GM19043 (cell line): ENCODE results near the gene EIF4H.
A peak's percentile ranks its signal among the peaks of the same experiment; 100 is the strongest.
"Not testable (repeated sequence)": the region's sequence is repeated elsewhere in the genome, so short reads cannot be mapped to it uniquely, and the experiment has no call there.

Experiments used
- ATAC-seq: cut with Tn5 transposase; IDR thresholded peaks from one replicate; pipeline ENCODE4 v1.9.1; 2021; ENCODE audit warnings: low read depth; ENCODE audit not compliant: unreplicated experiment

The EIF4H gene

DNA sequence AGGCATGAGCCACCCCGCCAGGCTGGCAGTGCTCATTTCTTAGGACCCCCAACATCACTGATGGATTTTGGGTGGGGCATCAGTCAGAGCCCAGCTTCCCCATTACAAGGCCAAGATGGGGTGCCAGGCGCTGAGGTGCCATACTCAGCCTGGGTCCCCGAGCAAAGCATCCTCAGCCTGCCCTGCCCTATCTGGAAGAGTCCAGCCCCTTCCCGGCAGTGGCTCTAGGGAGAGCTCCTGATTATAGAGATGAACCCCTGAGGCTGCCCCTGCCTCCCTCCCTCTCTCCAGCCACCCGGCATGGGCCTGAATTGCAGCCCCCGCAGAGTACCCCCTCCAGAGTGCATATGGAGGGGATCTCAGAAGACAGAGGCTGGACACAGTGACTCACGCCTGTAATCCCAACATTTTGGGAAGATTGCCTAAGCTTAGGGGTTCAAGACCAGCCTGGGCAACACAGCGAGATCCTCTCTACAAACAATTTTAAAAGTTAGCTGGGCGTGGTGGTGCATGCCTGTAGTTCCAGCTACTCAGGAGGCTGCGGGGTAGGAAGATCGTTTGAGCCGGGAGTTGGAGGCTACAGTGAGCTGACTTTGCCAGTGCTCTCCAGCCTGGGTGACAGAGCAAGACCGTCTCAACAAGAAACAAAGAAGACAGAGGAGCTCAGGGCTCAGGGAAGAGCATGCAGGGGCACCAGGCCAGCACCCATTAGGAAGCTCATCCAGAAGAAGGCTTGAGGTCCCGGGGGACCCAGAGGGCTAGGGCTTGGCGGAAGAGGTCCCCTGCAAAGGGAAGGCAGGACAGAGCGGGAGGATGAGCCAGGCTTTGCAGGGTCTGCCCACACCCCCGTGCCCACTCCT, 48.9 kb downstream of the EIF4H start:
- ATAC-seq, result no peak

DNA sequence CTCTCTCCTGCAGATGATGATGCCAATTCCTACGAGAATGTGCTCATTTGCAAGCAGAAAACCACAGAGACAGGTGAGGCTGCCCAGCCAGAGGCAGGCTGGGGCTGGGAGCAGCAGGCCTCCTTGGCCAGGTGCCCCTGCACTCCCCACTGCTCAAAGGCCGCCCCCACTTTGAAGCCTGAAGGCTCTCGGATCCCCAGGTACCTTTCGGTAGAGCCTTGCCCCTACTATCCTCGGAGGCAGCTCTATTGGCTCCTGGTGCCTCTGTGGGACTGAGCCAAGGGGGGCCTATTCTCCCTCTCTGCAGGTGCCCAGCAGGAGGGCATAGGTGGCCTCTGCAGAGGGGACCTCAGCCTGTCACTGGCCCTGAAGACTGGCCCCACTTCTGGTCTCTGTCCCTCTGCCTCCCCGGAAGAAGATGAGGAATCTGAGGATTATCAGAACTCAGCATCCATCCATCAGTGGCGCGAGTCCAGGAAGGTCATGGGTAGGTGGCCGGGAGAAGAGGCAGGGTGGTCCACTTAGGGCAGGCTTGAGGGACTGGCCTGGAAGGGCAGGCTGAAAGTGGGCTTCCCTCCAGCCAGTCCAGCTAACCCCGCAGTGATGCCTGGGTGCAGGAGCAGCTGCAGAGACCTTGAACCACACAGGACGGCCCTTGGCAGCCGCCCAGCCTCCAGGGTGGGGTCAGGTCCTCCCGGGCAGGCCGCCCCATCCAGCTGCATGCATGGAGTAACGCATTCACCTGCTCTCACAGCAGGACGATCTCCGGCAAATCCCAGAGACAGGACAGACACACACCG, 49.8 kb downstream of the EIF4H start:
- no peak for ATAC-seq

DNA sequence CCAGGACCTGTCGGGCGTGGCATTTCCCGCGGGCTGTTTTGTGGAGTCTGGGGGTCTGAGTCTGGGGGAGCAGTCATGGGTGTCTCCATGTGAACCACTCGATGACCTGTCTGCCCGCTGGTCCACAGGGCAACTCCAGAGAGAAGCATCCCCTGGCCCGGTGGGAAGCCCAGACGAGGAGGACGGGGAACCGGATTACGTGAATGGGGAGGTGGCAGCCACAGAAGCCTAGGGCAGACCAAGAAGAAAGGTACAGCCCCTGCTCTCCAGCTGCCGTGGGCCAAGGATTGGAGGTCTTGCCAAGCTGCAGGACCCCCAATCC, 50.3 kb downstream of the EIF4H start:
- ATAC-seq, result no peak

DNA sequence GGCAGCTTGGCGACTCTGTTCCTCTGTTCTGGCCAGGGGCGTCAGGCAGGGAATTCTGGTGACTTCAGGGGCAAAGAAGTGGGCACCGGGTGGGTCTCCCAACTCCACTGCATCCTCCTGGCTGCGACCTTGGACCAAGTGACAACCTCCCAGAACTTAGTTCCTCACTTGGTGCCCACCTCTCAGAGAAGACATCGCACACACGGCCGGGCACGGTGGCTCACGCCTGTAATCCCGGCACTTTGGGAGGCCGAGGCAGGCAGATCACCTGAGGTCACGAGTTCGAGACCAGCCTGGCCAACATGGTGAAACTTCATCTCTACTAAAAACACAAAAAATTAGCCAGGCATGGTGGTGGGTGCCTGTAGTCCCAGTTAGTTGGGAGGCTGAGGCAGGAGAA, 50.8 kb downstream of the EIF4H start:
- ATAC-seq, result not testable (repeated sequence)

DNA sequence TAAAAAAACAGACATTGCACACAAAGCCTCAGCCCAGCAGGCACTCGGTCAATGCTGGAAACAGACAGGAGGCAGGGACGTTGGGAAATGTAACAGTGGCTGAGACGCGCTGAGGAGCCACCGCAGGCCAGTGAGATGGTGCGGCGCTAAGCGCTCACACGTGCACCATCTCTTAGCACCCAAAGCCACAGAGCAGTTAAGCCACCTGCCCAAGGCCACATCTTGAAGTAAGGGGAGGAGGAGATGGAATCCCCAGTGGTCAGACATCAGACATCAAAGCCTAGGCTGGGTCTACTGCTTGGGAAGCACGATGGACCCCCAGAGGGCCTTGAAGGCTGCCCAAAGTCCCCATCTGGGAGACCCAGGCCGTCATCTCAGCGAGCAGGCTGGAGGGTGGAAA, 51.2 kb downstream of the EIF4H start:
- ATAC-seq, result no peak

DNA sequence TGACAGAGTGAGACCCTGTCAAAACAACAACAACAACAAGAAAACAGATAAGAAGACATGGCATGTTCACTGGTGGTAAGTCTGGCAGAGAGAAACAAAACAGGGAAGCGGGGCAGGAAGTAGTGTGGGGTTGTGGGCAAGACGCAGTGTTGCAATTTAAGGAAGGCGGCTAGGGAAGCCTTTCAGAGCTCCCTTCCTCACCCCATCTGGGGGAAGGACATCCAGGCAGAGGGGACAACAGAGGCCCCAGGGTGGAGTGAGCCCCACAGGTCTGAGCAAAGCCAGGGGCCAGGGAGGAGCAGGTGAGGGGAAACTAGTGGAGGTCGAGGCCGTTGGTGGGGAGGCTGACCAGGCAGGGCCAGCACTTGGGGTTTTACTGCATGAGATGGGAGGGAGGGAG, 52.5 kb downstream of the EIF4H start:
- no peak for ATAC-seq

DNA sequence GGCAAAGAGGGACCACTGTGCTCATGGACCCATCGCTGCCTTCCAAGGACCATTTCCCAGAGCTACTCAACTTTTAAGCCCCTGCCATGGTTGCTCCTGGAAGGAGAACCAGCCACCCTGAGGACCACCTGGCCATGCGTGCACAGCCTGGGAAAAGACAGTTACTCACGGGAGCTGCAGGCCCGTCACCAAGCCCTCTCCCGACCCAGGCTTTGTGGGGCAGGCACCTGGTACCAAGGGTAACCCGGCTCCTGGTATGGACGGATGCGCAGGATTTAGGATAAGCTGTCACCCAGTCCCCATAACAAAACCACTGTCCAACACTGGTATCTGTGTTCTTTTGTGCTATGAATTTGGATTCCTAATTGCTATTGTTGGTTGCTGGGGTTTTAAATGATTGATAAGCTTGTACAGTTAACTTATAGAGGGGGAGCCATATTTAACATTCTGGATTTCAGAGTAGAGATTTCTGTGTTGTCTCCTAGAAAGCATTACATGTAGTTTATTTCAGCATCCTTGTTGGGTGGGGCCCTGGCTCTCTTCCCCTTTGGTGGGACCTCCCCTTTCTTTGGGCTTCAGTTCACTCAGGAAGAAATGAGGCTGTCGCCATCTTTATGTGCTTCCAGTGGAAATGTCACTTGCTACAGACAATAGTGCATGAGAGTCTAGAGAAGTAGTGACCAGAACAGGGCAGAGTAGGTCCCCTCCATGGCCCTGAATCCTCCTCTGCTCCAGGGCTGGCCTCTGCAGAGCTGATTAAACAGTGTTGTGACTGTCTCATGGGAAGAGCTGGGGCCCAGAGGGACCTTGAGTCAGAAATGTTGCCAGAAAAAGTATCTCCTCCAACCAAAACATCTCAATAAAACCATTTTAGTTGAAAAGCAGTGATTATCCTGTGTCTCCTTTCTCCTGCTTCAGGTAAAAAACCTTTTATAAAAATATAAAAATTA, 55.1 kb downstream of the EIF4H start:
- ATAC-seq, result no peak

DNA sequence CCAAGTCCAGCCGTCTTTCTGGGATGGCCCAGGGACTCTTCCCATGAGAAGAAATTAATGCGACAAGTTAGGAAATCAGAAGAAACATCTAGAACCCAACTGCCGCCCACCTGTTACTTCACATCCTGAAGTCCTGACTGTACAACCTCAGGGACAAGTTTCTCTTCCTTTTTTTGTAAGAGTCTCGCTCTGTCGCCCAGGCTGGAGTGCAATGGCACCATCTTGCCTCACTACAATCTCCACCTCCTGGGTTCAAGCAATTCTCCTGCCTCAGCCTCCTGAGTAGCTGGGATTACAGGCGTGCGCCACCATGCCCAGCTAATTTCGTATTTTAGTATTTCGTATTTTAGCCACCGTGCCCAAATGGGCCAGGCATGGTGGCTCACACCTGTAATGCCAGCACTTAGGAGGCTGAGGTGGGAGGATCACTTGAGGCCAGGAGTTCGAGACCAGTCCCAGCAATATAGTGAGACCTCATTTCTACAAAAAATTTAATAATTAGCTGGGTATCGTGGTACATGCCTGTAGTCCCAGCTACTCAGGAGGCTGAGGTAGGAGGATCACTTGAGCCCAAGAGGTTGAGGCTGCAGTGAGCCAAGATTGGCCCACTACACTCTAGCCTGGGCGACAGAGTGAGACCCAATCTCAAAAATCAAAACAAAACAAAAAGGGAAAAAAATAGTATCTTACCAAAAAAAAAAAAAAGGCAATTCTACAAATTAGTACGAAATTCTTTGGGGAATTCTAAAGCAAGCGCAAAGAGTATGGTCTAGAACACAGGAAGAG, 56.5 kb downstream of the EIF4H start:
- ATAC-seq, result peak; percentile 3

DNA sequence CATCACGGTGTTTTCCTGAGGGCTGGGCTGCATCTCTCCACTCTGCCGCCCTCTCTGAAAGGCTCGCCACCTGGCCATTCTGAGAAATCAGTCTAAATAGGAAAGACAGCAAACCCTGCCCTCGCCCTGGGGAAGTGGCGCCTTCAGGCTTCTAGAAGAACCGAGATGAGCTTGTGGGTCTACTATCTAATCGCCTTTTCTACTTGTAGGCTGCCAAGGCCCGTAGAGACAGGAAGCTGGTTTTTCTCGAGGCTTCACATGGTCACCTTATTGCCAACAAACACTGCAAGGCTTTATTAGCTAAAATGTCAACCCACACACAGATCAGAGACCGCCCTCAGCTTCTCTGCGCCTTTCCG, 57.1 kb downstream of the EIF4H start:
- peak; percentile 66 for ATAC-seq

DNA sequence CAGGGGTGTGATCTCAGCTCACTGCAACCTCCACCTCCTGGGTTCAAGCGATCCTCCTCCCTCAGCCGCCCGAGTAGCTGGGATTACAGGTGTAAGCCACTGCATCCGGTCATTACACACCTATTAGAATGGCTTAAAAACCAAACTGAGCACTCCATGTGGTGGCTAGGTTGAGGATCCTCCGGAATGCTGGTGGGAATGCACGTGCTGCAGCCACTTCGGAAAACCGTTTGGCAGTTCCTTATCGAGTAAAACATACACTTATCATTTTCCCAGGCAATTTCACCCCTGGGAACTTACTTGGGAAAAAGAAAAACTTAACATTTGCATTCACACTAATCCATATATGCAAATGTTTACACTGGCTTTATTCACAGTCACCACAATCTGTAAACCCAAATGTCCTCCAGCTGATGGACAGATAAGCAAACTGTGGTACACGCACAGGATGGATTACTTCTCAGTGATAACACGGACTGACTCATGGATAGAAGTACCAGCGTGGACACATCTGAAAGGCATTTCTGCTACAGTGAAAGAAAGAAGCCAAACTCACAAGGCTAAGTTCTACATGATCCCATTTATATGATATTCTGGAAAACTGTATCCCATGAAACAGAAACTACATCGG, 59.6 kb downstream of the EIF4H start:
- ATAC-seq, result no peak

DNA sequence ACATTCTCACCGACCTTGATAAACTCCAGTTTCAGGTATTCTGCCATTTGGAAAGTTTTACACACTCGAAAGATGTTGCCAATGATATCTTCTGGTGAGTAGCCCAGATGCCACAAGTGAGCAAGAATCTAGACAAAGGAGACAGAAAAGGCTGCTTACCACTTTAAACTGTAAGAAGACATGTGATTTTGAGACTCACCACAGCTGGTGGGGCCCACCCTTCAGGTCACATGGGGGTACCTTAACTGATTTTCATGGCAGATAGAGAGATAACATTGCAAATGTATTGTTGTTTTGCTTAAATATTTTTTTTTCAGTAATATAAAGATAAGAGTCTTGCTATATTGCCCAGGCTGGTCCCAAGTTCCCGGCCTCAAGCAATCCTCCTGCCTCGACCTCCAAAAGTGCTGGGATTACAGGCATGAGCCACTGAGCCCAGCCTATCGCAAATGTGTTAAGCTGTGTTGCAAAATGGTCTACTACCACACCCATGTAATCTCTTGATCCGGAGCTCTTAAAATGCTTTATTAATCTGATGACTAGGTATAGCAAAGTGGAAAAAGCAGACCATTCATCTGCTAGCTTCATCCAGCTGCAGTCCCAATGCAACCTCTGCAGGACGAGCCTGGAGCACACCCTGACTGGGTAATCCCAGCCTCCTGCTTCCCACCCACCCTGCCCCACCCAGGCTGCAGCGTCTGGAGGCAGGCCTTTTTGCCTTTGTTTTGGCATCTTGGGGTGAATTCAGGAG, 61.5 kb downstream of the EIF4H start:
- ATAC-seq, result no peak

DNA sequence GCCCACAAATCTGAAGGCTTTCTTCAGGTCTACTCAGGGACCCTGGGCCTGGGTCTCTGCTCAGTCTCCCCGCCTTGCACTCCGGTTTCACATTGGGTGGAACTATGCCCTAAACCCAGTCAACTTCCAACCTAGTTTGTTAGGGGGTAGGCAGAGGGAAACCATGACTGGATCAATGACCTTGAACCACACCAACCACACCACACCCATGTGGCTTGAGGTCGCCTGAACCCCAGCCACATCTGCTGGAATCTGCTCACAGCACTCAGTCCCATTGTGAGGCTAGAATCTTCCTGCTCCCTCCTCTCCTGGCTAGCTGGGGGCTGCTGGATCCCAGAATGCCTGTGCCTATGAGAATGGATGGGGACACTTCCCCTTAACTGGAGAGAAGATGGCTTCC, 62.1 kb downstream of the EIF4H start:
- ATAC-seq, result no peak

DNA sequence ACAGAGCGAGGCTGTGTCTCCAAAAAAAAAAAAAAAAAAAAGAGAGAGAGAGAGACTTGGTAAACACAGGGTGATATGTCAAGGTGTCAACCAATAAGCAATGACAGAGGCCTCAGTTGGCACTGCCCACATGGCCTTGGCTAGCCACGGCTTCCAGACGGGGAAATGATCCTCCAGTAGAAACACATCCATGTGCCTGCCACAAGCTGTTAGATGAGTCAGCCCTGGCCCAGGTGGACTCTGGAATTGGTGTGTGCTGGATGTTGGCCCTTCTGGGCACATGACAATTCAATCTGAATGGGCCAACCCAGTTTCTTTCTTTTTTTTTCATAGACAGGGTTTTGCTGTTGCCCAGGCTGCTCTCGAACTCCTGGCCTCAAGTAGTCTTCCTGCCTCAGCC, 66.3 kb downstream of the EIF4H start:
- ATAC-seq, result no peak

DNA sequence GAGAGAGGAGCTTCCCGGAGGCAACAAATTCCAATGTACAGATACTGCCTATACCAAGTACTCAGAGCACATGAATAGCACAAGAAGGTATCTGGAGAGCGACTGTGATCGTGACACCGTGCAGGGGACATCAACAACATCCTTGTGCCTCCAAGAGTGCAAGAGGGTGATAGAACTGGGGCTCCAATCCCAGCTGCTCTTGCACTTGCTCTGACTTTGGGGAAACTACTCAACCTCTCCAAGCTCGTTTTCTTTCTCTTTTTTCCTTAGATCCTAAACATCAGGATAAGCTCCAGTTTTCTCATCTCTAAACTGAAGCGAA, 67.9 kb downstream of the EIF4H start:
- no peak for ATAC-seq

DNA sequence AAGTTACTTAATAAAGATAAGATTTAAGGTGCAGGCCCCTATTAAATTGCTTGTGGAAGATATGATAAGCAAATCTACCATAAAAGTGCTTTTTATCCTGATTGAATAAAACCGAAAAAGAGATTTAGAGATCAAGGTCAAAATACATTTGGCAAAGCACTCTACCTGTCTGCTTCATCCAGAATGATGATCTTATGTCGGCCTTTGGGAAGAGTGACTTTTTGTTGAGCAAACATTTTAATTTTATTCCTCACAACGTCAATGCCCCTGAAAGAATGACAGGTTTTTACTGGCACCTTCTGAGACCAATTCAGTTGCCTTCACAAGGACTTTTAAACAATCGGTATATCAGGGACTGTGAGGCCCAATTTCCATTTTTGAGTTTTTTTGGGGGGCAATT, 72.3 kb downstream of the EIF4H start:
- no peak for ATAC-seq
